HepG2 (cell line): ENCODE results near the gene CCDC196. TPM values are rescaled to one million over a fixed set of nuclear protein-coding genes. Genes with fewer than 3 reads are reported as not detected.

ENCODE experiments used
- KIAA2018 ChIP-seq: sonication (generic); formaldehyde crosslinking; IDR thresholded peaks from 2 replicates; pipeline ENCODE4 v1.5.0; 2020; ENCODE audit warnings: mild to moderate bottlenecking, missing genetic modification reagents, borderline replicate concordance
- POLR2AphosphoS2 ChIP-seq: IDR thresholded peaks from 2 replicates; pipeline ENCODE4 v1.6.1; 2011; ENCODE audit warnings: low read depth, low read length, improper control_type of control experiment
- RNF2 ChIP-seq: fragments of 450-650 bp; conservative IDR thresholded peaks from 2 replicates; pipeline ENCODE4 v1.6.1; 2016; ENCODE audit warnings: low read depth
- RORA ChIP-seq: sonication (generic); formaldehyde crosslinking; IDR thresholded peaks from 2 replicates; pipeline ENCODE4 v1.5.0; 2020; ENCODE audit warnings: mild to moderate bottlenecking, missing genetic modification reagents, moderate library complexity
- SMYD3 ChIP-seq: sonication (generic); formaldehyde crosslinking; IDR thresholded peaks from 2 replicates; pipeline ENCODE4 v1.8.1; 2023; ENCODE audit warnings: mild to moderate bottlenecking, missing genetic modification reagents
- SP140L ChIP-seq: sonication (generic); formaldehyde crosslinking; IDR thresholded peaks from 2 replicates; pipeline ENCODE4 v1.4.0; 2020; ENCODE audit warnings: missing genetic modification reagents, borderline replicate concordance
- YEATS4 ChIP-seq: sonication (generic); formaldehyde crosslinking; IDR thresholded peaks from 2 replicates; pipeline ENCODE4 v1.4.0; 2020; ENCODE audit warnings: missing genetic modification reagents, borderline replicate concordance
- polyA plus RNA-seq, 8 experiments: library from polyadenylated mRNA; depleted of rRNA in 3 of 8; stranded (reverse) in 7 of 8; unstranded in 1 of 8; fragments of >200 nt; fragmentation: Illumina TruSeq in 4 of 8; extraction: Trizol in 4 of 8; gene quantifications; 2 replicates each; pipeline versions ENCODE4 v1.2.1 to v1.2.3, GENCODE V29; 2011 to 2016; ENCODE audit warnings: low read depth in 4 of 8, missing spikeins in 1 of 8, mixed read lengths in 1 of 8; ENCODE audit not compliant: insufficient read depth in 1 of 8
- total RNA-seq, 5 experiments: library from RNA; depleted of rRNA; stranded (reverse); fragments of >200 nt; fragmentation: Illumina TruSeq; extraction: Trizol; gene quantifications; 2 replicates each; pipeline ENCODE4 v1.2.3, GENCODE V29; 2016; ENCODE audit warnings: low read depth in 1 of 5
- TF ChIP-seq, protein P1 (sequence below): sonication (generic); formaldehyde crosslinking; IDR thresholded peaks from 2 replicates; pipeline ENCODE4 v1.4.0; 2020; ENCODE audit warnings: missing genetic modification reagents, mild to moderate bottlenecking, borderline replicate concordance
- TF ChIP-seq, protein P2 (sequence below): sonication (generic); formaldehyde crosslinking; IDR thresholded peaks from 2 replicates; pipeline ENCODE4 v1.9.0; 2021; ENCODE audit warnings: mild to moderate bottlenecking, missing genetic modification reagents

CCDC196 gene
- total and polyA plus RNA-seq, 2 of the 13 experiments (the other 11 are each of a cell fraction or from before 2014, with no cell fraction given), result not detected

DNA sequence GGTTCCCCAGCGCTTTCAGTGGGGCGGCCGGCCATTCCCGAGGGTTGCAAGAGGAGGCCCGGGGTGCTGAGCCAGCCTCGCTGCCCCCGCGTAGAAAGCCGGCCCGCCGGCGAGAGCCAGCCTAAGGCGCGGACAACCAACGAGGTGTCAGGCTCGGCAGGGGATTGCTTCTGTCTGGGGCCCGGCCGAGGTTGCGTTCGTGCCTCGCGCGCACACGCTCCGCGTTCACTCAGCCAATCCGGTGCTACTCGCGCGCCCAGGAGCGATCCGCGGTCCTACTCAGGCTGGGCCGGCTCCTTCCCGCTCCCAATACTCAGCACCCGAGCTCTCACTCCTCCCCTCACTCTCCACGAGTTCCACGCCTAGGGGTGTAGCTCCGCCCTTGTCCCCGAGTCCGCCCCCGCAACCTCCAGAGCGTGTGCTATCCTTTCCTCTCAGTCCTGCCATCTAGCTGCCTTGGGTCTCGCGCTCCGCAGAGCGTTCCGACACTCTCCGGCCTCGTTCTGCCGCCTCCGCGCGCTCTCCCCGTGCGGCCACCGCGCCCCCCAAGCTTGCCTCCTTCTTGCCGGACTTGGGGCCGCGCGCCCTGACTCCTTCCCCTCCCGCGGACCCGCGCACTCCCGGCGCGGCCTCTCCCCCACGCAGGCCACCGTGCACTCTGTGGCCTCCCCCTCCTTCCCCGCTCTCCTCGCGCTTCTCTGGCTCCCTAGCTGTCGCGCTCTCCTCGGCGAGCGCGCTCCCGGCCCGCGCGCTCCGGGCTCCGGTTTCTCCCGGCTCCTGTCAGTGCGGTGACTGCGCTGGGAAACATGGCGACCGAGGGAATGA is 21.8 kb downstream of the CCDC196 start, which contains the start of gene GPHN (continued):
- TF ChIP-seq KIAA2018 (CRISPR knock-in tag) (0 out of 2 replicates have a peak, but pooled peaks have one; percentile 85), RORA (CRISPR knock-in tag) (no peak), SP140L (CRISPR knock-in tag) (no peak), POLR2AphosphoS2 (no peak), SMYD3 (CRISPR knock-in tag) (peak; percentile 94), RNF2 (peak; percentile 59; the same call in 1 of the 2 replicates), YEATS4 (peak; percentile 83)
- TF ChIP-seq, protein P1, sequence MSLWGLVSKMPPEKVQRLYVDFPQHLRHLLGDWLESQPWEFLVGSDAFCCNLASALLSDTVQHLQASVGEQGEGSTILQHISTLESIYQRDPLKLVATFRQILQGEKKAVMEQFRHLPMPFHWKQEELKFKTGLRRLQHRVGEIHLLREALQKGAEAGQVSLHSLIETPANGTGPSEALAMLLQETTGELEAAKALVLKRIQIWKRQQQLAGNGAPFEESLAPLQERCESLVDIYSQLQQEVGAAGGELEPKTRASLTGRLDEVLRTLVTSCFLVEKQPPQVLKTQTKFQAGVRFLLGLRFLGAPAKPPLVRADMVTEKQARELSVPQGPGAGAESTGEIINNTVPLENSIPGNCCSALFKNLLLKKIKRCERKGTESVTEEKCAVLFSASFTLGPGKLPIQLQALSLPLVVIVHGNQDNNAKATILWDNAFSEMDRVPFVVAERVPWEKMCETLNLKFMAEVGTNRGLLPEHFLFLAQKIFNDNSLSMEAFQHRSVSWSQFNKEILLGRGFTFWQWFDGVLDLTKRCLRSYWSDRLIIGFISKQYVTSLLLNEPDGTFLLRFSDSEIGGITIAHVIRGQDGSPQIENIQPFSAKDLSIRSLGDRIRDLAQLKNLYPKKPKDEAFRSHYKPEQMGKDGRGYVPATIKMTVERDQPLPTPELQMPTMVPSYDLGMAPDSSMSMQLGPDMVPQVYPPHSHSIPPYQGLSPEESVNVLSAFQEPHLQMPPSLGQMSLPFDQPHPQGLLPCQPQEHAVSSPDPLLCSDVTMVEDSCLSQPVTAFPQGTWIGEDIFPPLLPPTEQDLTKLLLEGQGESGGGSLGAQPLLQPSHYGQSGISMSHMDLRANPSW (CRISPR knock-in tag), result peak; percentile 91; the same call in 1 of the 2 replicates
- TF ChIP-seq, protein P2, sequence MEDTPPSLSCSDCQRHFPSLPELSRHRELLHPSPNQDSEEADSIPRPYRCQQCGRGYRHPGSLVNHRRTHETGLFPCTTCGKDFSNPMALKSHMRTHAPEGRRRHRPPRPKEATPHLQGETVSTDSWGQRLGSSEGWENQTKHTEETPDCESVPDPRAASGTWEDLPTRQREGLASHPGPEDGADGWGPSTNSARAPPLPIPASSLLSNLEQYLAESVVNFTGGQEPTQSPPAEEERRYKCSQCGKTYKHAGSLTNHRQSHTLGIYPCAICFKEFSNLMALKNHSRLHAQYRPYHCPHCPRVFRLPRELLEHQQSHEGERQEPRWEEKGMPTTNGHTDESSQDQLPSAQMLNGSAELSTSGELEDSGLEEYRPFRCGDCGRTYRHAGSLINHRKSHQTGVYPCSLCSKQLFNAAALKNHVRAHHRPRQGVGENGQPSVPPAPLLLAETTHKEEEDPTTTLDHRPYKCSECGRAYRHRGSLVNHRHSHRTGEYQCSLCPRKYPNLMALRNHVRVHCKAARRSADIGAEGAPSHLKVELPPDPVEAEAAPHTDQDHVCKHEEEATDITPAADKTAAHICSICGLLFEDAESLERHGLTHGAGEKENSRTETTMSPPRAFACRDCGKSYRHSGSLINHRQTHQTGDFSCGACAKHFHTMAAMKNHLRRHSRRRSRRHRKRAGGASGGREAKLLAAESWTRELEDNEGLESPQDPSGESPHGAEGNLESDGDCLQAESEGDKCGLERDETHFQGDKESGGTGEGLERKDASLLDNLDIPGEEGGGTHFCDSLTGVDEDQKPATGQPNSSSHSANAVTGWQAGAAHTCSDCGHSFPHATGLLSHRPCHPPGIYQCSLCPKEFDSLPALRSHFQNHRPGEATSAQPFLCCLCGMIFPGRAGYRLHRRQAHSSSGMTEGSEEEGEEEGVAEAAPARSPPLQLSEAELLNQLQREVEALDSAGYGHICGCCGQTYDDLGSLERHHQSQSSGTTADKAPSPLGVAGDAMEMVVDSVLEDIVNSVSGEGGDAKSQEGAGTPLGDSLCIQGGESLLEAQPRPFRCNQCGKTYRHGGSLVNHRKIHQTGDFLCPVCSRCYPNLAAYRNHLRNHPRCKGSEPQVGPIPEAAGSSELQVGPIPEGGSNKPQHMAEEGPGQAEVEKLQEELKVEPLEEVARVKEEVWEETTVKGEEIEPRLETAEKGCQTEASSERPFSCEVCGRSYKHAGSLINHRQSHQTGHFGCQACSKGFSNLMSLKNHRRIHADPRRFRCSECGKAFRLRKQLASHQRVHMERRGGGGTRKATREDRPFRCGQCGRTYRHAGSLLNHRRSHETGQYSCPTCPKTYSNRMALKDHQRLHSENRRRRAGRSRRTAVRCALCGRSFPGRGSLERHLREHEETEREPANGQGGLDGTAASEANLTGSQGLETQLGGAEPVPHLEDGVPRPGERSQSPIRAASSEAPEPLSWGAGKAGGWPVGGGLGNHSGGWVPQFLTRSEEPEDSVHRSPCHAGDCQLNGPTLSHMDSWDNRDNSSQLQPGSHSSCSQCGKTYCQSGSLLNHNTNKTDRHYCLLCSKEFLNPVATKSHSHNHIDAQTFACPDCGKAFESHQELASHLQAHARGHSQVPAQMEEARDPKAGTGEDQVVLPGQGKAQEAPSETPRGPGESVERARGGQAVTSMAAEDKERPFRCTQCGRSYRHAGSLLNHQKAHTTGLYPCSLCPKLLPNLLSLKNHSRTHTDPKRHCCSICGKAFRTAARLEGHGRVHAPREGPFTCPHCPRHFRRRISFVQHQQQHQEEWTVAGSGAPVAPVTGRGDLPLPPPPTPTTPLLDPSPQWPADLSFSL (CRISPR knock-in tag), result no peak
